Inflammatory macrophage treated with lipopolysaccharide for 4 hours (primary cell): ENCODE results near the gene STAG1.
"Not testable (repeated sequence)": the region's sequence is repeated elsewhere in the genome, so short reads cannot be mapped to it uniquely, and the experiment has no call there.

Source experiments
- DNase-seq: peaks from one replicate; pipeline ENCODE4 v3.0.0-alpha.2; 2020

Gene STAG1

DNA sequence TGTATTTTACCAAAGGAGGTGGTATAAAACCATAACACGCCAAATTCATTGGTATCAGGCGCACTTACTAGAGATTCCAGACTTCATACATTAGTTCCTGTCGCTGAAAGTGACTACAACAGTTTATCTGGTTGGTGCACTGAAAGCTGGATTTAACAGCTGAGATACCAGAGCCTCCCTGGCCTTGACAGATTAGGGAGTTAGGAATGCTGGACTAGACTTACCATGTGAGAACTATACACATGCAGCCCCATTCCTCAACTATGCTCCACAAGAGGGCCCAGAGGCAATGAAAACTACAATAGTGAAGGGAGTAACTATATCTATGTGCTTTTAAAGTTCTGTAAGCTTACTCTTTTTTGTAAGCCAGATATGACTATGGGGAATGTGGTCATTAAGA lies 174.4 kb downstream of the STAG1 start:
- DNase-seq: no peak

DNA sequence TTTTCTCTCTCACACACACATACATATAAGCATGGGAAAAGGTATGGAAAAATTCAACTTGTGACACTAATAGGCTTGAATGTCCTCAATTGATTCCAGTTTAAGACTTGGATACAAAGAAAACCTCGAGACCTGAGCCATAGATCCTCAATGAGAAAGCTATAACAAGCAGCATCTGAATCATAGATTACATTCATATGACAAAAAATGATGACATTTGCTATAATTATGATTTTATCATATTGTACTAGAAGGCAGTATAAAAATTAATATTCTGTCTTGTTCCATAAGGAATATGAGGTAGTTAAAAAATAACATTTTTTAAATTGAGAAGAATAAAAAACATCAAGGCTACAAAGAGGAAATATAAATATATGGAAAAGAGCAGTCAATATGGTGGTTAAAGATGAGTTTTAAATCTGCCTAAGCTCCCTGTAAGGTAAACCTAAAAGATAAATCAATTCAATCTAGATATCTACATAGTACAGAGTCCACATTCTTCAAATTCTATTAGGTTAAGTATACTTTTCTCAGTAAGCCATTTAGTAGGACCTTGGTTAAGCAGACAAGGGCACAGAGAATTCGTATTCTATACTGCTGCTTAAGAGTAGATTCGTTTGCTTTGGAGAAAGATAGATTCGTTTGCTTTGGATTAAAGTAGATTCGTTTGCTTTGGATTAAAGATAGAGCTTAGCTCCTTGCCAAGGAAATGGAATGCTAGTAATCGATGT lies 175.7 kb downstream of the STAG1 start:
- no peak for DNase-seq

- no peak for DNase-seq
Measured at GRCh38 chr3:136567599-136568188, 184.5 kb downstream of the STAG1 start.

GRCh38 chr3:136564962-136565361 lies 187.2 kb downstream of the STAG1 start:
- not testable (repeated sequence) for DNase-seq

GRCh38 chr3:136562026-136562425 lies 190.2 kb downstream of the STAG1 start:
- DNase-seq: no peak

DNA sequence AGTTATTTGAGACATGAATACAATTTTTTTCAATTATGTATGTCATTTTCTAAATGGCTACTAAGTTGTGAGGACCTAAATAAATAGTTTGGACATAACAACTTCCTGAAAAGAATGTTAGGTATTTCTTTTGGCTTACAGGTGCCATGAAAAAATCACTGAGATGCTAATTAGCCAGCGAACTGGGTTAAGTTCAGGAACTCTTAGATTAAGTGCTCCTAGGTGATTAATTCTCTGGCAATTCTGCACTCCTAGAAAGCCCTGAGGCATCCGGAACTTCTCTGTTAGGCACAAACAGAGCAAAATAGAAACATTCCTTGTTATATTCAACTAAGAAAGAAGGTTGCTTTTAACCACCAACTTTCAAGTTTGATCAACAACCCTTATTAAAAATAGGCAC lies 192.3 kb downstream of the STAG1 start:
- DNase-seq: no peak

- peak; percentile 64 for DNase-seq
Measured at GRCh38 chr3:136549461-136549860, 202.7 kb downstream of the STAG1 start.

DNA sequence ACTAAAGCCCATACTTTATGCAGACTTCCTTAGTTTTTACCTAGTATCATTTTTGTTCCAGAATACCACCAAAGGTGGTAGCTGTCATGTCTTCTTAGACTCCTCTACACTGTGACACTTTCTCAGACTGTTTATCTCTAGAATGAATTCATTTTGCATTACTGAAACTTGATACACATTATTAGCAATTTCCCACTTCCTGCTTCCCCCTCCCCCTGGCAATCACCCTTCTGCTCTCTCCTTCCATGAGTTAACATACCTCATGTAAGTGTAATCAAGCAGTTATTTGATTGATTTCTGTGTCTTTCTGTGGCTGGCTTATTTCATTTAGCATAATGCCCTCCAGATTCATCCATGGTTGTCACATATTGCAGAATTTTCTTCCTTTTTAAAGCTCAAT lies 204.9 kb downstream of the STAG1 start:
- no peak for DNase-seq

- DNase-seq: no peak
Measured at GRCh38 chr3:136546720-136547119, 205.5 kb downstream of the STAG1 start.

- DNase-seq: peak; percentile 5
Measured at GRCh38 chr3:136545664-136546268, 206.4 kb downstream of the STAG1 start.

DNA sequence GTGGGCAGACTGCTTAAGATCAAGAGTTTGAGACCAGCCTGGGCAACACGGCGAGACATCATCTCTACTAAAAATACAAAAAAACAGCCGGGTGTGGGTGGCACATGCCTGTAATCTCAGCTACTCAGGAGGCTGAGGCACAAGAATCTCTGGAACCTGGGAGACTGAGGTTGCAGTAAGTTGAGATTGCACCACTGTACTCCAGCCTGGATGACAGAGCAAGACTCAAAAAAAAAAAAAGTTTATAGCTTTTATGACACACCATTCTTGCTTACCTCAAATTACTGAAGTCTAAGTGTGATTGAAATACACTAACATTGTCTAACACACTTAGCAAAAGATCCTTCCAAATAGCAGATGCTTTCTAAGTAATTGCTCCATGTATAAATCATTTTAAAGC lies 207.6 kb downstream of the STAG1 start:
- DNase-seq: no peak

DNA sequence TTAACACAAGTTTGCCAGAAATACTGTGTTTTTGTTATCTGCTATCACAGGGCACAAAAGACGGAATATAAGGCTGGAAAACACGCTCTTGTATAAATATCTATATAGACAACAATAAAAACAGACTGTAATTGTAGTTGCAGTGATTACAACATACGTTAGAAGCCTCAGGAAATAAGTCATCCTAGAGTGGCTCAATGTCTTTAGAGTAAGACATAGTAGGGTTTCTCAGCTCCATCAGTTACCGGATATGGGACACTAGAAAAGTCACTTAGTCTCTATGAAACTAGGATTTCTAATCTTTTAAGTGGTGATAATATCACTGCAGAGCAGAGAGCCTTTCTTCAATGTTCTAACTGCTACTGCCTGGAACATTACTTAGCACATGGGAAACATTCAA lies 208.8 kb downstream of the STAG1 start:
- peak; percentile 79 for DNase-seq

- DNase-seq: no peak
Measured at GRCh38 chr3:136535906-136536305, 216.3 kb downstream of the STAG1 start.

DNA sequence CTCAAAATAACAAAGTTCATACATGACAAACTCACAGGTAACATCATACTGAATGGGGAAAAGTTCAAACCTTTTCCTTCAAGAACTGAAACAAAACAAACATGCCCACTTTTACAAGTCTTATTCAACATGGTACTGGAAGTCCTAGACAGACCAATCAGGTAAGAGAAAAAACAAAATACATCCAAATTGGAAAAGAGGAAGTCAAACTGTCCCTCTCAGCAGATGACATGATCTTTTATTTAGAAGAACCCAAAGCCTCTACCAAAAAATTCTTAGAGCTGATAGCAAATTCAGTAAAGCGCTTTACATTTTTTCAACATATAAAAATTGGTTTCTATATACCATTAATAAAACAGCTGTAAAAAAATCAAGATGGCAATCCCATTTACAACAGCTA lies 219.4 kb downstream of the STAG1 start:
- DNase-seq: no peak

DNA sequence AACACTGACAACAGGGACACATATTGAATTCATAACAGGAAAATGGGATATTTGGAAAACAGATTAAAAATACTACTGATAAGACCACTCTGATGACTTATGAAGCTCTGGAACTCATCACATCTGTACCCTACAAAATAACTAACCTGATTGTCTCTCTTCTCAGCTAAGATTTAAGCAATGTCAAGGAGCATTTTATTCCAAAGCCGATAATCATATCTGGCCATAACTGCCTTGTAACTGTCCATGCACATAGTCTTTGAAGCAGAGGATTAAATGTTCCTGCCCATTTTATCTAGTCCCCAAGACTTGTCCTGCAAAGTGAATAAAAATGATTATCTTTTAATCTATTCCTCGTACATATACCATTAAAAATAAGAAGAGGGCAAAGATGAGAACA lies 234.1 kb downstream of the STAG1 start:
- no peak for DNase-seq

- DNase-seq: no peak
Measured at GRCh38 chr3:136516656-136517055, 235.5 kb downstream of the STAG1 start.

DNA sequence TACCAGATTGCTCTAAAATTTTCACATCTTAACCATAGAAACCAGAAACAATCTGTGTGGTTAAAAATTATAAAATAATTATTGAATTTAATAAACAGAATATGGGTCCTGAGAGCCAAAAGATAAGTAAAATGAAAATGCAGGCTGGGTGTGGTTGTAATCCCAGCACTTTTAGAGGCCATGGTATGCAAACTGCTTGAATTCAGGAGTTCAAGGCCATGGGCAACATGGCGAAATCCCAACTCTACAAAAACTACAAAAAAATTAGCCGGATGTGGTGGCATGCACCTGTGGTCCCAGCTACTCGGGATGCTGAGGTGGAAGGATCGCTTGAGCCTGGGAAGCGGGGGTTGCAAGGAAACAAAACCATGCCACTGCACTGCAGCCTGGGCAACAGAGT lies 236.1 kb downstream of the STAG1 start:
- no peak for DNase-seq

GRCh38 chr3:136514533-136514932 lies 237.6 kb downstream of the STAG1 start:
- DNase-seq: not testable (repeated sequence)

GRCh38 chr3:136513367-136513766 lies 238.8 kb downstream of the STAG1 start:
- DNase-seq: no peak

DNA sequence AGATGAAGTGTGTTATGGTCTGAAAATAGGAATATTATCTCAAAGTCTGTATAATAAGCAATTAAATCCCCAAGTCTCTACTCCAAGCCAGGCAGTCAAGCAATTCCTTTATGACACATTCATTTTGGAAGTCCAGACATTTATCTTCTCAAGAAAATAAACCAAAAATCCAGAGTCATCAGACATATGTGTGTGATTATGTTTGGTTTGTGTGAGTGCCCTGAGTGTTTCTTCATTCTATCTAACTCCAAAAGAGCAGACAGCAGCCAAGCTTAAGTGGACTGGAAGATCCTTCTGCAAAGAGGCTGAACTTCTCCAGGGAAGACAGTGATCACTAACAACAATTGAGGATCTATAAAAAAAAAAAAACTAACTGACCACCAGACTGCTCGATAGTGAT lies 239.8 kb downstream of the STAG1 start:
- no peak for DNase-seq

GRCh38 chr3:136505676-136506075 lies 246.5 kb downstream of the STAG1 start:
- DNase-seq: no peak

GRCh38 chr3:136503056-136503455 lies 249.1 kb downstream of the STAG1 start:
- DNase-seq: no peak

- DNase-seq: no peak
Measured at GRCh38 chr3:136498919-136499447, 253.2 kb downstream of the STAG1 start.

DNA sequence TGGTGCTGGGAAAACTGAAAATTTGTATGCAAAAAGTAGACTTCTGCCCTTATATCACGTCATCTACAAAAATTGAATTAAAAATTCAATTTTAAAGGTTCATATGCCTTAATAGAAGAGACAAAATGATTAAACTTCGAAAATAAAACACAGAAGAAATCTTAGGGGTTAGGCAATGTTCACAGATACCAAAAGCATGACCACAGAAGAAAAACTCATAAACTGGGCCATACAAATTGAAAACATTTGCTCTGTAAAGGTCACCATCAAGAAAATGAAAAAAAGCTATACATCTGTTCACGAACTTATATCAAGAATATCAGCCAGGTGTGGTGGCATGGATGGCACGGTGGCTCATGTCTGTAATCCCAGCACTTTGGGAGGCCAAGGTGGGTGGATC lies 257.0 kb downstream of the STAG1 start:
- DNase-seq: no peak
